Endothelial cell (in vitro differentiated cells): ENCODE results near the gene SELENOW. TPM values are rescaled to one million over a fixed set of nuclear protein-coding genes. Genes with fewer than 3 reads are reported as not detected.
A peak's percentile ranks its signal among the peaks of the same experiment; 100 is the strongest.

ENCODE experiments used
- DNase-seq: peaks from one replicate; pipeline ENCODE4 v3.0.0; 2021; ENCODE audit warnings: low spot score
- H3K27ac Mint-ChIP-seq: one replicate; pipeline ENCODE4 v1.8.0; 2021; ENCODE audit warnings: mixed read lengths, inconsistent platforms; ENCODE audit not compliant: unreplicated experiment
- H3K27me3 Mint-ChIP-seq: one replicate; pipeline ENCODE4 v1.8.0; 2021; ENCODE audit warnings: mild to moderate bottlenecking, moderate library complexity, mixed read lengths, inconsistent platforms; ENCODE audit not compliant: unreplicated experiment
- H3K36me3 Mint-ChIP-seq: one replicate; pipeline ENCODE4 v1.8.0; 2021; ENCODE audit warnings: mild to moderate bottlenecking, low read depth, mixed read lengths, inconsistent platforms; ENCODE audit not compliant: unreplicated experiment
- H3K4me1 Mint-ChIP-seq: one replicate; pipeline ENCODE4 v1.8.0; 2021; ENCODE audit warnings: mild to moderate bottlenecking, mixed read lengths, inconsistent platforms; ENCODE audit not compliant: unreplicated experiment
- H3K4me3 Mint-ChIP-seq: one replicate; pipeline ENCODE4 v1.8.0; 2021; ENCODE audit warnings: mild to moderate bottlenecking, mixed read lengths, inconsistent platforms; ENCODE audit not compliant: unreplicated experiment
- H3K9me3 Mint-ChIP-seq: one replicate; pipeline ENCODE4 v1.8.0; 2021; ENCODE audit warnings: mixed read lengths, inconsistent platforms; ENCODE audit not compliant: unreplicated experiment
- CTCF ChIP-seq: fragments of 200-600 bp; sonication (generic); IDR thresholded peaks from one replicate; pipeline ENCODE4 v1.5.0; 2021; ENCODE audit warnings: antibody characterized with exemption; ENCODE audit not compliant: unreplicated experiment
- total RNA-seq: library from RNA; stranded (reverse); fragmentation: NEBNext Ultra II Directional; extraction: Animal tissue kit (Norgen Biotek cat#: 25700); gene quantifications from one replicate; pipeline ENCODE4 v1.2.1, GENCODE V29; 2021; ENCODE audit not compliant: unreplicated experiment

SELENOW gene
- total RNA-seq, 1 donor from 2014 or later = 791 TPM

- H3K27me3 Mint-ChIP-seq = peaks cover 14% of the 10 kb centered on the region
- peaks cover 38% of the 10 kb centered on the region for H3K36me3 Mint-ChIP-seq
- H3K9me3 Mint-ChIP-seq = no peaks in the 10 kb centered on the region
- no peak for DNase-seq
- no peak overlapping the region for H3K27ac Mint-ChIP-seq
- no peaks in the 10 kb centered on the region for H3K4me1 Mint-ChIP-seq
- no peak overlapping the region for H3K4me3 Mint-ChIP-seq
- no peak for TF ChIP-seq CTCF
Observed at GRCh38 chr19:47756627-47756929, 21.9 kb upstream of the SELENOW start.

- no peak for DNase-seq
- Mint-ChIP-seq H3K36me3 (peaks cover 38% of the 10 kb centered on the region), H3K27me3 (peaks cover 14% of the 10 kb centered on the region), H3K4me3 (peak overlapping the region; percentile 42), H3K27ac (no peak overlapping the region), H3K4me1 (no peaks in the 10 kb centered on the region), H3K9me3 (no peaks in the 10 kb centered on the region)
- TF ChIP-seq CTCF = no peak
Observed at GRCh38 chr19:47756953-47757608, 21.4 kb upstream of the SELENOW start.

GRCh38 chr19:47757617-47758442, 20.7 kb upstream of the SELENOW start:
- Mint-ChIP-seq H3K36me3 (peaks cover 38% of the 10 kb centered on the region), H3K9me3 (no peaks in the 10 kb centered on the region), H3K27me3 (peaks cover 15% of the 10 kb centered on the region), H3K4me3 (peak overlapping the region; percentile 42), H3K27ac (no peak overlapping the region), H3K4me1 (no peaks in the 10 kb centered on the region)
- no peak for DNase-seq
- TF ChIP-seq CTCF = no peak

- Mint-ChIP-seq H3K36me3 (peaks cover 35% of the 10 kb centered on the region), H3K4me1 (no peaks in the 10 kb centered on the region), H3K9me3 (no peaks in the 10 kb centered on the region), H3K4me3 (no peak overlapping the region), H3K27ac (no peak overlapping the region), H3K27me3 (peaks cover 14% of the 10 kb centered on the region)
- no peak for DNase-seq
- no peak for TF ChIP-seq CTCF
Observed at GRCh38 chr19:47758443-47758804, 20.1 kb upstream of the SELENOW start.

- Mint-ChIP-seq H3K4me3 (no peak overlapping the region), H3K4me1 (no peaks in the 10 kb centered on the region), H3K27me3 (peaks cover 11% of the 10 kb centered on the region), H3K9me3 (no peaks in the 10 kb centered on the region), H3K27ac (no peak overlapping the region), H3K36me3 (peaks cover 27% of the 10 kb centered on the region)
- no peak for DNase-seq
- no peak for TF ChIP-seq CTCF
Observed at GRCh38 chr19:47760632-47760999, 17.9 kb upstream of the SELENOW start.
